ENCODE measurements around the gene MYL5. TPM values are rescaled to one million over a fixed set of nuclear protein-coding genes. Genes with fewer than 3 reads are reported as not detected.

Gene MYL5
- total RNA-seq, 5 donors from 2014 or later (not counting 1 experiment from before 2014, with no cell fraction given): 21.1 to 26.3 (median 21.9) TPM

DNA sequence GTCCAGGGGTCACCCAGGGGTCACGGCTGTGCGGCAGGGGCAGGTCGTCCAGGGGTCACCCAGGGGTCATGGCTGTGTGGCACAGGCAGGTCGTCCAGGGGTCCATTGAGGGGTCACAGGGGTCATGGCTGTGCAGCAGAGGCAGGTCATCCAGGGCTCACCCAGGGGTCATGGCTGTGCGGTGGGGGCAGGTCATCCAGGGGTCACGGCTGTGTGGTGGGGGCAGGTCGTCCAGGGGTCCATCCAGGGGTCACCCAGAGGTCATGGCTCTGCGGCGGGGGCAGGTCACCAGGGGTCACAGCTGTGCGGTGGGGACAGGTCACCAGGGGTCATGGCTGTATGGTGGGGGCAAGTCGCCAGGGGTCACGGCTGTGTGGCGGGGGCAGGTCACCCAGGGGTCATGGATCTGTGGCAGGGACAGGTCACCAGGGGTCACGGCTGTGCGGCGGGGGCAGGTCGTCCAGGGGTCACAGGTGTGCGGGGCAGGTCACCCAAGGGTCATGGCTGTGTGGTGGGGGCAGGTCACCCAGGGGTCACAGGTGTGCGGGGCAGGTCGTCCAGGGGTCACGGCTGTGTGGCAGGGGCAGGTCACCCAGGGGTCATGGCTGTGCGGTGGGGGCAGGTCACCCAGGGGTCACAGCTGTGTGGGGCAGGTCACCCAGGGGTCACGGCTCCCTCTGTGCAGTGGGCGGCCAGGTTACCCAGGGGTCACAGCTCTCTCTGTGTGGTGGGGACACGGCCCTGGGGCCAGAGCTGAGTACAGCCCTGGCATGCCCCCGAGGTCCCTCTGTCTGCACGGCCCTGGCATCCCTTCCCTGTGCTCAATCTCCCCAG, 16.3 kb upstream of the MYL5 start:
- DNase-seq (no peak), ATAC-seq (replicated peaks in 1 of 4) (no peak)
- Mint-ChIP-seq H3K27me3 (no peaks in the 10 kb centered on the region), H3K36me3 (peaks cover 9% of the 10 kb centered on the region), H3K4me3 (no peak overlapping the region), H3K9me3 (no peaks in the 10 kb centered on the region), H3K27ac (no peak overlapping the region), H3K4me1 (peaks cover 0 to 4% (median 3%) of the 10 kb centered on the region in 3 donors)
- no peaks in the 10 kb centered on the region for H3K36me3 ChIP-seq (ENCODE audit: control insufficient read depth in 2 of 2, extremely low read depth in 1 of 2, insufficient read depth in 1 of 2, low read length in 1 of 2)
- H3K4me1 ChIP-seq (ENCODE audit: control insufficient read depth in 1 of 2, extremely low read depth in 1 of 2, insufficient read depth in 2 of 2, low read length in 2 of 2): peaks cover 0 to 7% of the 10 kb centered on the region in 2 experiments
- POLR2A ChIA-PET: no interaction called here
- no peak overlapping the region for H3K27ac ChIP-seq (ENCODE audit: low read length)
- CTCF ChIA-PET: no interaction called here
- peaks cover 0 to 21% of the 10 kb centered on the region in 2 experiments for H3K27me3 ChIP-seq (replicated peaks in 1 of 2; ENCODE audit: control insufficient read depth in 2 of 2, extremely low read depth in 1 of 2, insufficient read depth in 2 of 2, low read length in 1 of 2)
- H3K4me3 ChIP-seq (ENCODE audit: control insufficient read depth in 1 of 2, extremely low read depth in 1 of 2, low read length in 1 of 2): no peak overlapping the region
- WGBS (ENCODE audit: insufficient coverage): 86% methylated on average over 26 of the region's 27 CpGs
- H3K9me3 ChIP-seq: no peaks in the 10 kb centered on the region

DNA sequence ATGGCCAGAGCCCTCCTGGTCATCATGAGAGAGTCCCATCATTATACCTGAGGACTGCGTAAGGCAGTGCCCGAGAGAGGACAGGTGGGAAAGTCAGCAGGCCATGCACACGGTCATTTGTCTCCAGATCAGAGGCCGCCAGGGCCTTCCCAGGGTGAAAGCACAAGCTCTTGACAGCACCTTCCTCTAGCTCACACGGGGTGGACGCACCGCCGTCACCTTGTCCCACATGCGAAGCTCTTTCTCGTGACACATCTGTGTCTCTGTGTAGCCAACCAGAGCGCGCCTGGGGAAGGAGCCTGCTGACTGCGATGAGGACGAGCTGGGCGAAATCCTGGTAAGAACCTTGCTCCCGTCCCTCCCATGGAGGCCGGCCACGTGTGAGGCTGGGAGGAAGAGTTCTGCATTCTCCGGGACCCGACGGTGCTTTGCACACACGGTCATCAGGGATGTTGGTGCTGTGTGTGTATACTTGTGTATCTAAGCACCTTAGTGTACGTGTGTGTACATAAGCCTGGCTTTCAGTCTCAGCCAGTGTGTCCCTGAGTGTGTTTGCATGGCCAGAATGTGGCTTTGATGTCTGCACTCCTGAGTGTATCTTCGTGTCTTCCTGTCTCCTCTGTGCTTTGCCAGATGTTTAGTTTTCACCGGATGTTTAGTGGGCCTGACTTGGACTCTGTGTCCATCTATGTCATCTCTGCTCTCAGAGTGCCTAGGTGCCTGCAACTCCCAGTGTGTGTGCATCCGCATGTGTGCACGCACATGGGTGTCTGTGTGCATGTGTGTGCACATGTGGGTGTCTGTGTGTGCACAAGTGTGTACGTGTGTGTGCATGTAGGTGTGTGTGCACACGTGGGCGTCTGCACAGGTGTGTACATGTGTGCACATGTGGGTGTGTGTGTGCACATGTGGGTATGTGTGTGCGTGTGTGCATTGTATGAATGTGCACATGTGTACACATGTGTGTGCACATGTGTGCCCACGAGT, 15.4 kb upstream of the MYL5 start:
- H3K27me3 ChIP-seq (replicated peaks in 1 of 2; ENCODE audit: control insufficient read depth in 2 of 2, extremely low read depth in 1 of 2, insufficient read depth in 2 of 2, low read length in 1 of 2): peaks cover 0 to 13% of the 10 kb centered on the region in 2 experiments
- 95% methylated on average over 32 of the region's 32 CpGs for WGBS (ENCODE audit: insufficient coverage)
- no peak overlapping the region for H3K27ac Mint-ChIP-seq

DNA sequence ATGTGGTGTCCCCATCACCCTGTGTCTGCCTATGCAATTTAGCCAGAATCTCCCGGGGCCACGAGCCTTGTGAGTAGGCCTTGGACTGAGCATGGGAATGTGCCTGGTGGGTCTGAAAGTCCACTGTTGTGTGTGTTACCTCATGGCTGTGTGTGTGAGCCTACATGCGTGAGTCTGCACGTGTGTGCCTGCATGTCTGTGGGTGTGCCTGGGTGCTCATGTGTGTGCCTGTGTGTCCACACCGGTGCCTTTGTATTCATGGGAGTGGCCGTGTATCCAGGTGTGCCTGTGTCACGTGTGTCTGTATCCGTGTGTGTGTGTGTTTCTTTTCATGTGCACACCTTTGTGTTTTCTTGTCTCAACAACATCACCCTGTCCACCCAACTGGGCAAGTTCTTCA, 14.5 kb upstream of the MYL5 start:
- H3K4me3 ChIP-seq (ENCODE audit: control insufficient read depth in 1 of 2, extremely low read depth in 1 of 2, low read length in 1 of 2): no peak overlapping the region
- ATAC-seq (replicated peaks in 1 of 4) (no peak), DNase-seq (no peak)
- peaks cover 0 to 22% of the 10 kb centered on the region in 2 experiments for H3K4me1 ChIP-seq (ENCODE audit: control insufficient read depth in 1 of 2, extremely low read depth in 1 of 2, insufficient read depth in 2 of 2, low read length in 2 of 2)
- peaks cover 0 to 7% of the 10 kb centered on the region in 2 experiments for H3K27me3 ChIP-seq (replicated peaks in 1 of 2; ENCODE audit: control insufficient read depth in 2 of 2, extremely low read depth in 1 of 2, insufficient read depth in 2 of 2, low read length in 1 of 2)
- ChIA-PET POLR2A (no interaction called here), CTCF (no interaction called here)
- no peak overlapping the region for H3K4me3 Mint-ChIP-seq
- no peaks in the 10 kb centered on the region for H3K9me3 Mint-ChIP-seq
- H3K4me1 Mint-ChIP-seq: peaks cover 6 to 15% (median 15%) of the 10 kb centered on the region in 3 donors
- H3K36me3 ChIP-seq (ENCODE audit: control insufficient read depth in 2 of 2, extremely low read depth in 1 of 2, insufficient read depth in 1 of 2, low read length in 1 of 2): no peaks in the 10 kb centered on the region
- no peaks in the 10 kb centered on the region for H3K9me3 ChIP-seq
- no peak overlapping the region for H3K27ac Mint-ChIP-seq
- 94% methylated on average over 2 of the region's 8 CpGs for WGBS (ENCODE audit: insufficient coverage)
- no peak overlapping the region for H3K27ac ChIP-seq (ENCODE audit: low read length)
- peaks cover 9% of the 10 kb centered on the region for H3K36me3 Mint-ChIP-seq
- no peaks in the 10 kb centered on the region for H3K27me3 Mint-ChIP-seq

More for the DNA sequence above, 15.4 kb upstream of the MYL5 start:
- Mint-ChIP-seq H3K4me1 (peaks cover 0 to 7% (median 7%) of the 10 kb centered on the region in 3 donors), H3K4me3 (no peak overlapping the region), H3K36me3 (peaks cover 9% of the 10 kb centered on the region), H3K27me3 (no peaks in the 10 kb centered on the region), H3K9me3 (no peaks in the 10 kb centered on the region)
- Histone ChIP-seq H3K4me1 (ENCODE audit: control insufficient read depth in 1 of 2, extremely low read depth in 1 of 2, insufficient read depth in 2 of 2, low read length in 2 of 2) (peaks cover 0 to 13% of the 10 kb centered on the region in 2 experiments), H3K36me3 (ENCODE audit: control insufficient read depth in 2 of 2, extremely low read depth in 1 of 2, insufficient read depth in 1 of 2, low read length in 1 of 2) (no peaks in the 10 kb centered on the region), H3K9me3 (no peaks in the 10 kb centered on the region), H3K27ac (ENCODE audit: low read length) (no peak overlapping the region), H3K4me3 (ENCODE audit: control insufficient read depth in 1 of 2, extremely low read depth in 1 of 2, low read length in 1 of 2) (no peak overlapping the region)
- ATAC-seq (replicated peaks in 1 of 4) (no peak), DNase-seq (no peak)
- CTCF ChIA-PET: no interaction called here
- POLR2A ChIA-PET: no interaction called here

DNA sequence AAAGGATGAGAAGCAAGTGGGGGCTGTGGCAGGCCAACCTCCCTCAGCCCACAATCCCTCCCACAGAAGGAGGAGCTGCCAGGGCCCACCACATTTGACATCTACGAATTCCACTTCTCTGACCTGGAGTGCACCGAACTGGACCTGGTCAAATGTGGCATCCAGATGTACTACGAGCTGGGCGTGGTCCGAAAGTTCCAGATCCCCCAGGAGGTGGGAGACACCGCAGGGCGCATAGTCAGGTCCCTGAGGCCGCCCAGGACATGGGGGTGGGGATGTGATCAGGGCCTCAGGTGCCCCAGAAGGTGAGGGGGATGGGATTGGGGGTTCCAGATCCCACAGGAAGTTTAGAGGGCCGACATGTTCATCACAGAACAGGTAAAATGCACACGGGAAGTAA, 13.9 kb upstream of the MYL5 start:
- peaks cover 9% of the 10 kb centered on the region for H3K36me3 Mint-ChIP-seq
- CTCF ChIA-PET: no interaction called here
- no peak overlapping the region for H3K27ac Mint-ChIP-seq
- Histone ChIP-seq H3K4me3 (ENCODE audit: control insufficient read depth in 1 of 2, extremely low read depth in 1 of 2, low read length in 1 of 2) (no peak overlapping the region), H3K36me3 (ENCODE audit: control insufficient read depth in 2 of 2, extremely low read depth in 1 of 2, insufficient read depth in 1 of 2, low read length in 1 of 2) (no peaks in the 10 kb centered on the region), H3K27ac (ENCODE audit: low read length) (no peak overlapping the region), H3K9me3 (no peaks in the 10 kb centered on the region), H3K27me3 (replicated peaks in 1 of 2; ENCODE audit: control insufficient read depth in 2 of 2, extremely low read depth in 1 of 2, insufficient read depth in 2 of 2, low read length in 1 of 2) (peaks cover 0 to 3% of the 10 kb centered on the region in 2 experiments), H3K4me1 (ENCODE audit: control insufficient read depth in 1 of 2, extremely low read depth in 1 of 2, insufficient read depth in 2 of 2, low read length in 2 of 2) (peaks cover 0 to 27% of the 10 kb centered on the region in 2 experiments)
- no peaks in the 10 kb centered on the region for H3K9me3 Mint-ChIP-seq
- H3K4me3 Mint-ChIP-seq: peak overlapping the region in 1 of 3 donors; percentile 0
- POLR2A ChIA-PET: no interaction called here
- no peak for DNase-seq
- 97% methylated on average over 10 of the region's 10 CpGs for WGBS (ENCODE audit: insufficient coverage)
- ATAC-seq (replicated peaks in 1 of 4): no peak
- H3K27me3 Mint-ChIP-seq: no peaks in the 10 kb centered on the region
- peaks cover 9 to 20% (median 20%) of the 10 kb centered on the region in 3 donors for H3K4me1 Mint-ChIP-seq

DNA sequence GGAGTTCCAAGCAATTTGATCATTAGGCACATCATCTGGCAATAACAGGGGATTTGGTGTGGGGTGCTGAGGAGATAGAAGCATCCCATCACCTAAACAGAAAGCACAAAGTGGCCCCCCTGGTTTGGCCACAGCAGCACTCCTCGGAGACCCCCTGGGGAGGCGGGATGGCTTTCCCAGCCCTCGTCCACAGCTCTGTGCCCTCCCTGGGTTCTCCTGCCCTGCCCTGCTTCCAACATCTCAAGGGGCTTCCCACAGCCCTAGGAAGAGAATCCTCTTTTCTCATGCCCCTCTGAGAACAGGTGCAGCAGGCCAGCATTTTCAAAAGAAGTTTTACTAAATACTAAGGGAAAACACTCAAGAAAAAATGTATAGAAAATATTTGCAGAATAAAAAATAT, 13.1 kb upstream of the MYL5 start:
- Mint-ChIP-seq H3K4me1 (peaks cover 12 to 23% (median 22%) of the 10 kb centered on the region in 3 donors), H3K27me3 (no peaks in the 10 kb centered on the region), H3K27ac (no peak overlapping the region), H3K9me3 (no peaks in the 10 kb centered on the region), H3K4me3 (peak overlapping the region in 2 of 3 donors; percentile 22 to 43), H3K36me3 (peaks cover 9% of the 10 kb centered on the region)
- peaks cover 0 to 32% of the 10 kb centered on the region in 2 experiments for H3K4me1 ChIP-seq (ENCODE audit: control insufficient read depth in 1 of 2, extremely low read depth in 1 of 2, insufficient read depth in 2 of 2, low read length in 2 of 2)
- no peak for ATAC-seq (replicated peaks in 1 of 4)
- H3K9me3 ChIP-seq: no peaks in the 10 kb centered on the region
- H3K4me3 ChIP-seq (ENCODE audit: control insufficient read depth in 1 of 2, extremely low read depth in 1 of 2, low read length in 1 of 2): no peak overlapping the region
- 89% methylated on average over 3 of the region's 3 CpGs for WGBS (ENCODE audit: insufficient coverage)
- POLR2A ChIA-PET: no interaction called here
- CTCF ChIA-PET: no interaction called here
- no peaks in the 10 kb centered on the region for H3K36me3 ChIP-seq (ENCODE audit: control insufficient read depth in 2 of 2, extremely low read depth in 1 of 2, insufficient read depth in 1 of 2, low read length in 1 of 2)
- H3K27me3 ChIP-seq (replicated peaks in 1 of 2; ENCODE audit: control insufficient read depth in 2 of 2, extremely low read depth in 1 of 2, insufficient read depth in 2 of 2, low read length in 1 of 2): no peaks in the 10 kb centered on the region
- H3K27ac ChIP-seq (ENCODE audit: low read length): no peak overlapping the region
- no peak for DNase-seq
